ENCODE results near the gene BDH1. TPM values are rescaled to one million over a fixed set of nuclear protein-coding genes. Genes with fewer than 3 reads are reported as not detected.

Gene BDH1
- total RNA-seq, 1 donor from 2014 or later: 12.4 TPM

GRCh38 chr3:197533396-197533795, 22.4 kb downstream of the BDH1 start:
- Histone ChIP-seq H3K27ac (no peak overlapping the region), H3K4me3 (no peak overlapping the region), H3K27me3 (ENCODE audit: low read depth) (no peaks in the 10 kb centered on the region), H3K36me3 (peaks cover 13% of the 10 kb centered on the region), H3K4me1 (no peaks in the 10 kb centered on the region), H3K9me3 (no peaks in the 10 kb centered on the region)
- no peak for TF ChIP-seq CTCF (IDR thresholded peaks at IDR 0.05)
- ATAC-seq (peak in 1 of 2 donors; percentile 23), DNase-seq (no peak)
- intact Hi-C loops (cut with DNase I): no loop called here

DNA sequence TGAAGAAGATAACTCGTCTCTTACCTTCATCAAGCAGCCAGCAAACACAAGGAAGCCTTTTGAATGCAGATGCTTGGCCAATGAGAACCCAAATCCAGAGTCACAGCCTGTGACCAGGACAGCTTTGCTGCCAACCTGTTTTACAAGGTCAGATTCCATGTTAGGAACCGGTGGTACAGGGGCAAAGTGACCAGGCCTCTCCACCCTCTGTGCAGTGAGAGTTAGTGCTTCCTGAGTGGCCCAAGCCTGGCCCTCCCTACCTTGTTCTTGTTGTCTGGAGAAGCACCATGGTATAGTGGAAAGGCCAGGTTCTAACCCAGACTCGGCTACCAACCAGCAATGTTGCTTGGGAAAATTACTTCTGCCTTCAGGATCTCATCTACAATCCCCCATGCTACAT, 23.4 kb downstream of the BDH1 start:
- Histone ChIP-seq H3K4me3 (no peak overlapping the region), H3K9me3 (no peaks in the 10 kb centered on the region), H3K27me3 (ENCODE audit: low read depth) (no peaks in the 10 kb centered on the region), H3K27ac (no peak overlapping the region), H3K36me3 (peaks cover 13% of the 10 kb centered on the region), H3K4me1 (no peaks in the 10 kb centered on the region)
- TF ChIP-seq CTCF (IDR thresholded peaks at IDR 0.05): no peak
- DNase-seq (no peak), ATAC-seq (no peak)
- intact Hi-C loops (cut with DNase I): no loop called here

- no peaks in the 10 kb centered on the region for H3K9me3 ChIP-seq
- peaks cover 15% of the 10 kb centered on the region for H3K36me3 ChIP-seq
- intact Hi-C loops (cut with DNase I): no loop called here
- ATAC-seq (no peak), DNase-seq (no peak)
- no peak overlapping the region for H3K4me3 ChIP-seq
- no peaks in the 10 kb centered on the region for H3K4me1 ChIP-seq
- TF ChIP-seq CTCF (IDR thresholded peaks at IDR 0.05): no peak
- no peaks in the 10 kb centered on the region for H3K27me3 ChIP-seq (ENCODE audit: low read depth)
- H3K27ac ChIP-seq: no peak overlapping the region
These were observed 27.6 kb downstream of the BDH1 start for GRCh38 chr3:197528190-197528589.

DNA sequence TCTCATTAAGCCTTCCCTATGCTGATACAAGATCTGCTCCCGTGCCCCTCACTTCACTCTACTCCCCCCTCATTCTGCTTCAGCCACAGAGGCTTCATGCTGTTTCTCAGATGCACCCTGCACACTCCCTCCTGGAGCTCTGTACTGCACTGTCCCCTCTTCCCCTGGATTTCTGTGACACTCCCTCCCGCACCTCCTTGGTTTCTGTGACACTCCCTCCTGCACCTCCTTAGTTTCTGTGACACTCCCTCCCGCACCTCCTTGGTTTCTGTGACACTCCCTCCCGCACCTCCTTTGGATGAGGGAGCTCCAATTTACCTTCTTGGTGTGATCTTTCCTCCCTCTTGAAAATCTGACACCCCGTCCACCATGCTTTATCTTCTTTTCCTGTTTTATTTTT, 28.2 kb downstream of the BDH1 start:
- intact Hi-C loops (cut with DNase I): no loop called here
- no peaks in the 10 kb centered on the region for H3K9me3 ChIP-seq

GRCh38 chr3:197525706-197526105, 30.1 kb downstream of the BDH1 start:
- ATAC-seq (no peak), DNase-seq (no peak)
- no peaks in the 10 kb centered on the region for H3K4me1 ChIP-seq
- H3K9me3 ChIP-seq: no peaks in the 10 kb centered on the region
- H3K27me3 ChIP-seq (ENCODE audit: low read depth): no peaks in the 10 kb centered on the region
- peaks cover 5% of the 10 kb centered on the region for H3K36me3 ChIP-seq
- no peak for TF ChIP-seq CTCF (IDR thresholded peaks at IDR 0.05)
- H3K27ac ChIP-seq: no peak overlapping the region
- H3K4me3 ChIP-seq: no peak overlapping the region
- intact Hi-C loops (cut with DNase I): no loop called here

More for the DNA sequence above, 28.2 kb downstream of the BDH1 start:
- H3K36me3 ChIP-seq: peaks cover 13% of the 10 kb centered on the region
- ATAC-seq (no peak), DNase-seq (no peak)
- TF ChIP-seq CTCF (IDR thresholded peaks at IDR 0.05): no peak
- H3K4me3 ChIP-seq: no peak overlapping the region
- H3K4me1 ChIP-seq: no peaks in the 10 kb centered on the region
- no peaks in the 10 kb centered on the region for H3K27me3 ChIP-seq (ENCODE audit: low read depth)
- no peak overlapping the region for H3K27ac ChIP-seq

DNA sequence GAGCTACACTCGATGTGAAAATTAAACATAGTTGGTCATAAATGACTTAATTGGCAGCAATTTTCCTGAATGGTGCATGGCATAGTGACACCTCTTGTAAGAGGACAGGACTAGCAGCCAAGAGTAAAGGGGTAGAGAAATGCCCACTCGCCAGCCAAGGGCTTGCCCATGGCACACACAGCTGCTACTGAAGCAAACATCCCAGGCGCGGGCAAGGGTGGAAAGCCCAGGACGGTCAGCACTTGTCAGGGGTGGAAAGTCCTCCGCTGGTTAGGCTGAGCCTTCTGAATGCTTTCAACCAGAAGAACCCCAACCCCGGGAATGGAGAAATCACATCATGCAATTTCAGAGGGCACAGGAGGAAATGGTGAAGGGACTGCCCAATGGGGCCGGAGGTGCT, 31.6 kb downstream of the BDH1 start:
- peaks cover 5% of the 10 kb centered on the region for H3K36me3 ChIP-seq
- no peaks in the 10 kb centered on the region for H3K9me3 ChIP-seq
- no peaks in the 10 kb centered on the region for H3K27me3 ChIP-seq (ENCODE audit: low read depth)
- no peak overlapping the region for H3K4me3 ChIP-seq
- DNase-seq (no peak), ATAC-seq (no peak)
- H3K4me1 ChIP-seq: no peaks in the 10 kb centered on the region
- intact Hi-C loops (cut with DNase I): no loop called here
- TF ChIP-seq CTCF (IDR thresholded peaks at IDR 0.05): no peak
- H3K27ac ChIP-seq: no peak overlapping the region
